Mucosa of stomach (tissue), 1 donor: ENCODE data around the gene MMD.

ENCODE experiments used
- H3K27me3 ChIP-seq: one replicate; pipeline ENCODE4 v1.7.0; 2013; ENCODE audit warnings: mild to moderate bottlenecking, low read length; ENCODE audit not compliant: control insufficient read depth, insufficient read depth
- H3K36me3 ChIP-seq: one replicate; pipeline ENCODE4 v1.7.0; 2013; ENCODE audit warnings: low read length; ENCODE audit not compliant: control insufficient read depth, insufficient read depth
- H3K4me1 ChIP-seq: one replicate; pipeline ENCODE4 v1.7.0; 2013; ENCODE audit warnings: mild to moderate bottlenecking, low read length; ENCODE audit not compliant: control insufficient read depth, insufficient read depth
- H3K4me3 ChIP-seq: one replicate; pipeline ENCODE4 v1.7.0; 2013; ENCODE audit warnings: low read length
- H3K9ac ChIP-seq: one replicate; pipeline ENCODE4 v1.7.0; 2013; ENCODE audit warnings: mild to moderate bottlenecking, low read length, moderate library complexity
- H3K9me3 ChIP-seq: one replicate; pipeline ENCODE4 v1.7.0; 2013; ENCODE audit warnings: mild to moderate bottlenecking, low read length, moderate library complexity; ENCODE audit not compliant: control insufficient read depth
- donor health status: Pancreatic carcinoma.

The MMD gene

DNA sequence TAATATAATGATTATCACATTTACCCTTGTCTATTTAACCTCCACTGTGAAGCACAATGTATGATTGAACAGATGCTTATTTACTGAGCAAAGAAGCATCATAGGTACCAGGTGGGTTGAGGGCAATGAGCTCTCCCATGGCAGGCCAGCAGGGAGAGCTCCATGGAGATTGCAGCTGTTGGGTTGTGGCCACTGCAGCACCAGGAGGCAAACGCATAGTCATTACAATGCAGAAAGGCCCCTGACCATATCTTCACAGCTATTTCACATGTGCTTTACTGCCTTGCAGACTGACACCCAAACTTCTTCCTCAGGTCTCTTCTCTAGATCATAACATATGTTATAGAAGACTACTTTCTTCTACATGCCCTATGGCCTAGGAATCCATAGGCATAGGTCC is 75.0 kb downstream of the MMD start:
- no peak overlapping the region for H3K9ac ChIP-seq
- H3K4me1 ChIP-seq = no peaks in the 10 kb centered on the region
- no peak overlapping the region for H3K4me3 ChIP-seq
- no peaks in the 10 kb centered on the region for H3K27me3 ChIP-seq
- no peaks in the 10 kb centered on the region for H3K36me3 ChIP-seq
- no peaks in the 10 kb centered on the region for H3K9me3 ChIP-seq

DNA sequence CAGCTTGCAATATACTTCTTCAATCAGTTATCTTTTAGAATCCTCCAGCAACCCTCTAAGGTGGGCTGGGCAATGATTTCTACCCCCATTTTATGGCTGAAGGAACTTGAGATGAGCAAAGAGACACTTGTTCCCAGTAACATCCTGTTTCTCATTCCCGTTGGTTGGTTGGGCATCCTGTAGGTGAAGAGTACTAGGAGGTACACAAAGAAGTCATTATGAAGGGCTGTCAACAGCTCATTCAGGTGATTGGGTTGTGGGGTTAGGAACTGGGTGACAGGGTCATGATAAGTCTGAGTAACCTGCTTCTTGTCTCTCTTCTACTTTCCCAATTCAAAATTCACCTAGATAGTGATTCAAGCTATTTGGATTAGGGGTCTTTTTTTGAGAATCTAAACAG is 76.5 kb downstream of the MMD start:
- no peak overlapping the region for H3K4me3 ChIP-seq
- H3K9ac ChIP-seq = no peak overlapping the region
- H3K36me3 ChIP-seq = no peaks in the 10 kb centered on the region
- H3K27me3 ChIP-seq = no peaks in the 10 kb centered on the region
- no peaks in the 10 kb centered on the region for H3K9me3 ChIP-seq
- H3K4me1 ChIP-seq = no peaks in the 10 kb centered on the region

DNA sequence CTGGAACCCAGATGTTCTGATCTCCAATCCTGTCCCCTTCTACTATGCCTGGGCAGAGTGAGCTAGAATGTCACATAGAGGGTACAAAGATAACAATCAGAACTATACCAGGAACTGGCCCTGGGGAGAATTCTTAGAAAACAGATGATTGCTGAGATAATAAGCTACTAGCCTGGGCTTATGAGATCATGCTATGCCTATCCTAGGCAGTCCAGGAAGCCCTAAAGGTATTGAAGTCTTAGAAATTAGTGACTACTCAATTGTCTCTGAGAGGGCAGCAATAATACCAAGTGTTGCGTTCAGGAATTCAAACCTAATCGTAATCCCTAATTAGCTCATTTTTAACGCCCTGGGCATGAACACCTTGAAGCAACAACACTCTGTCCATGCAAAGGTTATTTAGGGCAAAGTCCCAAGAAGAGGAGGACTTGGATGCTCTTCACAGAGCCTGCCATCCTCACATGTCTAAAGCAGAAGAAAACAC is 77.1 kb downstream of the MMD start:
- Histone ChIP-seq H3K9me3 (no peaks in the 10 kb centered on the region), H3K4me3 (no peak overlapping the region), H3K36me3 (no peaks in the 10 kb centered on the region), H3K4me1 (no peaks in the 10 kb centered on the region), H3K9ac (no peak overlapping the region), H3K27me3 (no peaks in the 10 kb centered on the region)

DNA sequence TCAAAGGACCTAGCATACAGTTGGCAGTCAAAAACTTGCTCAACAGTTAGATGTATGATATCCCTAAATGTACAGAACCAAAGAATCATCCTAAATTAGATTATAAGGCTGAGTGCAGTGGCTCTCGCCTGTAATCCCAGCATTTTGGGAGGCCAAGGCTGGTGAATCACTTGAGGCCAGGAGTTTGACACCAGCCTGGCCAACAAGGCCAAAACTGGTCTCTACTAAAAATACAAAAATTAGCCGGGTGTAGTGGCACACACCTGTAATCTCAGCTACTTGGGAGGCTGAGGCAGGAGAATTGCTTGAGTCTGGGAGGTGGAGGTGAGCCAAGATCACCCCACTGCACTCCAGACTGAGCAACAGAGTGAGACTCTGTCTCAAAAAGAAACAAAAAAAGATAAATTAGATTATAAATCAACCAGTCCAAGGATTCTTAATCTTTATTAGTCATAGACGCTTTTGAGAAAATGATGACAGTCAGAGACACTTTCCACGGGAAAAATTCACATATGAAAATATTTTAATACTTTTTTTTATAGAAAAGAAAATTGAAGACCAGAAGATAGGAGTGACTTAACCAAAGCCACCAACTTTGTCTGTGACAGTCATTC is 77.6 kb downstream of the MMD start:
- H3K36me3 ChIP-seq = no peaks in the 10 kb centered on the region
- H3K4me1 ChIP-seq = no peaks in the 10 kb centered on the region
- H3K9me3 ChIP-seq = no peaks in the 10 kb centered on the region
- H3K27me3 ChIP-seq = no peaks in the 10 kb centered on the region
- no peak overlapping the region for H3K4me3 ChIP-seq
- no peak overlapping the region for H3K9ac ChIP-seq

DNA sequence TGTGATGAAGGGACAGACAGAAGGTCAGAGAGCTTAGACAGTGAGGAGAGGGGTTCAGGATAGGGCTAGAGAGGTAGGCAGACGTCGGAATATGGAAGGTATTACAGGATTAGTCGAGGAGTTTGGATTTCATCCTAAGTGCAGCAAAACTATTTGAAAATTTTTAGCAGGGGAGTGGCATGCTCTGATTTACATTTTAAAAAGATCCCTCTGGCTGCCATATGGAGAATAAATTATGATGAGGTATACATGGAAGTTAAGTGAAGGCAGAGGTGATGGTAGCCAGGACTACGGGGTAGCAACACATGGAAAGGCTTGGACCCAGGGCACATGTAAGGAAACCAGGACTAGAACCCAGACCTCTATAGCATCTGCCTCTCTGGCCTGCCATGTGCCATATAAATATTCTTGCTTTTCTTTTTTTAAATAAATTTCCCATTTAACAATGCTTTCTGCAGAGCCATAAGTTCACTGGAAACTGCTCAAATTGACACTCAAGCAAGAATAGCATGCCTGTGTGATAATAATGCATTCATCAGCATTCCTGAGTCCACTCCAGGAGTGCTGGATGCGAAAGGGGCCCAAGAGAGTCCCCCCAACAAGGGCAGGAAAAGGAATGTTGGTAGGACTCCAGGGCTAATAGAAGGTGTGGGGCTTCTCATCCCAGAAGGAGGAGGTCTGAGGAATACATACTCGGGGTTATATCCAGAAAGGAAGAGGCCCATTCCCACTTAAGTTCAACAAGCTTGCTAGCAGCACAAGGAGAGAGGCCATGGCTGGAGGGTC is 78.6 kb downstream of the MMD start:
- H3K4me3 ChIP-seq = no peak overlapping the region
- H3K9me3 ChIP-seq = no peaks in the 10 kb centered on the region
- H3K27me3 ChIP-seq = no peaks in the 10 kb centered on the region
- no peak overlapping the region for H3K9ac ChIP-seq
- H3K4me1 ChIP-seq = no peaks in the 10 kb centered on the region
- no peaks in the 10 kb centered on the region for H3K36me3 ChIP-seq
